WERI-Rb-1 (cell line): ENCODE results near the gene AQP12B.

ENCODE experiments used
- DNase-seq: peaks from one replicate; pipeline ENCODE4 v3.0.0-alpha.2; 2020
- H3K27ac ChIP-seq: fragments of 250-450 bp; sonication (Bioruptor Pico); 2 replicates; pipeline ENCODE4 v1.5.1; 2020; ENCODE audit warnings: mild to moderate bottlenecking, moderate library complexity
- H3K27me3 ChIP-seq: fragments of 250-450 bp; sonication (Bioruptor Pico); 2 replicates; pipeline ENCODE4 v1.5.1; 2021; ENCODE audit warnings: mild to moderate bottlenecking, low read depth, moderate library complexity; ENCODE audit not compliant: insufficient read depth, severe bottlenecking
- H3K36me3 ChIP-seq: fragments of 250-450 bp; sonication (Bioruptor Pico); 2 replicates; pipeline ENCODE4 v1.5.1; 2020; ENCODE audit warnings: mild to moderate bottlenecking, moderate library complexity
- H3K4me3 ChIP-seq: 2 replicates; pipeline ENCODE4 v1.5.1; 2011; ENCODE audit warnings: low read depth, mild to moderate bottlenecking, control low read depth, low read length
- H3K9me3 ChIP-seq: fragments of 250-450 bp; sonication (Bioruptor Pico); 2 replicates; pipeline ENCODE4 v1.5.1; 2021; ENCODE audit warnings: mild to moderate bottlenecking, moderate library complexity; ENCODE audit not compliant: severe bottlenecking
- CTCF ChIP-seq: IDR thresholded peaks from 2 replicates; pipeline ENCODE4 v1.5.1; 2011; ENCODE audit warnings: low read depth, mild to moderate bottlenecking, control low read depth, inconsistent platforms, low read length

Gene AQP12B

GRCh38 chr2:240638512-240639160 is 44.0 kb downstream of the AQP12B start:
- Histone ChIP-seq H3K27me3 (peaks cover 26% of the 10 kb centered on the region), H3K36me3 (no peaks in the 10 kb centered on the region), H3K9me3 (peaks cover 11% of the 10 kb centered on the region), H3K27ac (no peak overlapping the region), H3K4me3 (no peak overlapping the region)
- peak; percentile 2 for DNase-seq
- no peak for TF ChIP-seq CTCF

DNA sequence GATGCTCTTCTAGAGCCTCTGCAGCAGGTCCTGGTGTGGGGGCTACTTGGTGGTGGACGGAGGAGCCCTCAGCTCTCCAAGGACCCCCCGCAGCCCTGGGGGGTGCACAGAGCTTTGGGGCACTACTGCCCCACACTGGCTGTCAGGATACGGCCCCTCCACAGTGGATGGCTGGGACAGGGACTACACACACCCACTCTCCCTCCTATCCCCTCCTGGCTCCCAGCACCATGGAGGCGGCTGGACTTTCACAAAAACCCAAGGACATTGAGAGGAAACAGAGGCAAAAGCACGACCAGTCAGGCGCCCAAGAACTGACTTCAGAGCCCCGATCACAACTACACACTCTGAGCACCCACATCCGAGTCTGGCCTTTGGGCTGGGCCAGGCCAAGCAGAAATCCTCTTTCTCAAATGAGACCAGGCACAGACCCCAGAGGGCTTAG is 44.8 kb downstream of the AQP12B start:
- no peak for DNase-seq
- peaks cover 26% of the 10 kb centered on the region for H3K27me3 ChIP-seq
- no peak overlapping the region for H3K27ac ChIP-seq
- no peaks in the 10 kb centered on the region for H3K36me3 ChIP-seq
- H3K4me3 ChIP-seq = no peak overlapping the region
- TF ChIP-seq CTCF = no peak
- H3K9me3 ChIP-seq = peaks cover 16% of the 10 kb centered on the region

DNA sequence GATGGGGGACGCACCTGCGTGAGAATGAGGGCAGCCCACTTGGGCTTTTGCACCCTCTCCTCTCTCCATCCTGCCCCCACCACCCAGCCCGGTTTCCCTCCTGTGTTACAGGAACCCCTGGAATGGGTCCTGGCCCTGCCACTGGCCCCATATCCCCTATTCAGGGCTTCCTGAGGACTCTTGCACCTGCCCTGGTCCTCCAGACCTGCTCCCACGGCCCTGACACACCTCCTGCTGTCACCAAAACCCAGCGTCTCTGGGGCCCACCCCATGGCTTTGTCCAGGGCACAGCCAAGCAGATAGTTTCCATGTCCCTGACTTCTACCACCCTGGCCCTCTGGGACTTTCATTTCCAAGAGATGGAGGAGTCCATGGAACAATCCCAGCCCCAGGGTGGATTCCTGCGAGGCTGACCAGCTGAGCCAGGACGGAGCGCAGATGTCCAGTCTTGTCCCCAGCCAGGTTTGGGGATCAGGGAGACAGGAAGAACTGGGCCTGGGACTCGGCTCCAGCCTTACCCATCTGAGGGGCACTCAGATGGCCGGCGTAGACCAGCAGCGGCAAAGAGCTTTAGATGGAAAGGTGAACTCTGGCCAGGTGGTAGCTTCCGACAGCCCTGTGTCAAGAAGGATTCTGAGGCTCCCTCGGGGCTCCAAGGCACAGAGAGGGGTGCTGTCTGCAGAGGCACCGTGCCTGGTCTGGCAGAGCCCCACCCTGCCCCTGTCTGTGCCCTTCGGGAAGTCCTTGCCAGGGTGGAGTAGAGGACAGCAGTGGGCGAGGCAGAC is 45.4 kb downstream of the AQP12B start:
- no peak for TF ChIP-seq CTCF
- no peak overlapping the region for H3K27ac ChIP-seq
- peaks cover 19% of the 10 kb centered on the region for H3K9me3 ChIP-seq
- H3K27me3 ChIP-seq = peaks cover 26% of the 10 kb centered on the region
- no peak overlapping the region for H3K4me3 ChIP-seq
- no peak for DNase-seq
- no peaks in the 10 kb centered on the region for H3K36me3 ChIP-seq

DNA sequence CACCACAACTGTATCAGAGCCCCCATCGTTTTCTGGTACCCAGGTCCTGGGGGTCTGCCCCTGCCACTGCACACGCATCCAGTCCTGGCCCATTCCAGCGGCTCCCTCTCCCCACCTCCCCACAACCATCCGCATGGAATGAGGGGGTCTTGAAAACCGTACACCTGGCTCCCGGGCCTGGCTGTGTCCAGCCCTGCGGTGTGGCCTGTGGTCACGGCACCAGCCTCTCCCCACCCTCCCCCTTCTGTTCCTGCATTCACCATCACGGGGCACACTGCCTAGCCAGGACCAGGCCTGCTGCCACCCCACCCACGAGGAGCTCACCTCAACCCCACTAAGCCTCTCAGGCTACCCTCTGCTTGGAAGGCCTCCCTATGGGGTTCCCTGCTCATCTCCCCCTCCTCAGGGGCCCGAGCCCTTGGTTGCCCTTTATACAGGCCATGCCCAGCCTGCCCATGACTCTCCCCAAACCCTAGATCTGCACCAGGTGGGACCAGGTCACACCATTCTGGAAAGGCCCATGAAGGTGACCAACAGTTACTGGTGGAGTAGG is 46.0 kb downstream of the AQP12B start:
- H3K4me3 ChIP-seq = no peak overlapping the region
- H3K36me3 ChIP-seq = no peaks in the 10 kb centered on the region
- no peak for DNase-seq
- no peak for TF ChIP-seq CTCF
- no peak overlapping the region for H3K27ac ChIP-seq
- peaks cover 26% of the 10 kb centered on the region for H3K27me3 ChIP-seq
- peaks cover 19% of the 10 kb centered on the region for H3K9me3 ChIP-seq

- H3K9me3 ChIP-seq = peaks cover 19% of the 10 kb centered on the region
- H3K27ac ChIP-seq = no peak overlapping the region
- H3K36me3 ChIP-seq = no peaks in the 10 kb centered on the region
- no peak overlapping the region for H3K4me3 ChIP-seq
- no peak for DNase-seq
- TF ChIP-seq CTCF = no peak
- peaks cover 26% of the 10 kb centered on the region for H3K27me3 ChIP-seq
Measured at GRCh38 chr2:240635998-240636547, 46.6 kb downstream of the AQP12B start.
